KOPT-K1 (cell line): ENCODE data around the gene TGDS.
A peak's percentile ranks its signal among the peaks of the same experiment; 100 is the strongest.
"Not testable (repeated sequence)": the region's sequence is repeated elsewhere in the genome, so short reads cannot be mapped to it uniquely, and the experiment has no call there.

ENCODE experiments used
- H3K27ac ChIP-seq: fragments of 200-600 bp; sonication (generic); 2 replicates; pipeline ENCODE4 v1.5.1; 2016; ENCODE audit warnings: antibody characterized with exemption, mild to moderate bottlenecking, low read depth, low read length; ENCODE audit not compliant: poor library complexity, severe bottlenecking
- H3K36me3 ChIP-seq: fragments of 200-600 bp; sonication (generic); 2 replicates; pipeline ENCODE4 v1.5.1; 2017; ENCODE audit warnings: antibody characterized with exemption, mild to moderate bottlenecking, low read length, moderate library complexity; ENCODE audit not compliant: insufficient read depth
- H3K9me3 ChIP-seq: fragments of 200-600 bp; sonication (generic); 2 replicates; pipeline ENCODE4 v1.5.1; 2017; ENCODE audit warnings: antibody characterized with exemption, low read length, mild to moderate bottlenecking; ENCODE audit not compliant: insufficient read depth, poor library complexity, severe bottlenecking

Gene TGDS

GRCh38 chr13:94549232-94550061 lies 46.5 kb downstream of the TGDS start:
- Histone ChIP-seq H3K27ac (peak overlapping the region; percentile 95), H3K36me3 (no peaks in the 10 kb centered on the region), H3K9me3 (no peaks in the 10 kb centered on the region)

- Histone ChIP-seq H3K9me3 (no peaks in the 10 kb centered on the region), H3K36me3 (no peaks in the 10 kb centered on the region), H3K27ac (peak overlapping the region; percentile 95)
These were observed 47.1 kb downstream of the TGDS start for GRCh38 chr13:94548821-94549231.

GRCh38 chr13:94548382-94548781 lies 47.6 kb downstream of the TGDS start:
- Histone ChIP-seq H3K9me3 (no peaks in the 10 kb centered on the region), H3K36me3 (no peaks in the 10 kb centered on the region), H3K27ac (peak overlapping the region; percentile 95)

- no peaks in the 10 kb centered on the region for H3K36me3 ChIP-seq
- no peaks in the 10 kb centered on the region for H3K9me3 ChIP-seq
- H3K27ac ChIP-seq = no peak overlapping the region
These were observed 49.7 kb downstream of the TGDS start for GRCh38 chr13:94546061-94546839.

- Histone ChIP-seq H3K36me3 (no peaks in the 10 kb centered on the region), H3K27ac (no peak overlapping the region), H3K9me3 (no peaks in the 10 kb centered on the region)
These were observed 51.0 kb downstream of the TGDS start for GRCh38 chr13:94544922-94545321.

- Histone ChIP-seq H3K27ac (no peak overlapping the region), H3K9me3 (no peaks in the 10 kb centered on the region), H3K36me3 (no peaks in the 10 kb centered on the region)
These were observed 53.0 kb downstream of the TGDS start for GRCh38 chr13:94542917-94543316.

- Histone ChIP-seq H3K27ac (no peak overlapping the region), H3K36me3 (no peaks in the 10 kb centered on the region)
These were observed 58.0 kb downstream of the TGDS start for GRCh38 chr13:94537740-94538630.

GRCh38 chr13:94535775-94536174 lies 60.2 kb downstream of the TGDS start:
- Histone ChIP-seq H3K9me3 (no peaks in the 10 kb centered on the region), H3K36me3 (no peaks in the 10 kb centered on the region), H3K27ac (peak overlapping the region; percentile 22)

More at GRCh38 chr13:94537740-94538630, 58.0 kb downstream of the TGDS start:
- H3K9me3 ChIP-seq = no peaks in the 10 kb centered on the region

GRCh38 chr13:94535231-94535630 lies 60.7 kb downstream of the TGDS start:
- Histone ChIP-seq H3K27ac (peak overlapping the region; percentile 22), H3K9me3 (no peaks in the 10 kb centered on the region), H3K36me3 (no peaks in the 10 kb centered on the region)

- Histone ChIP-seq H3K36me3 (no peaks in the 10 kb centered on the region), H3K9me3 (no peaks in the 10 kb centered on the region), H3K27ac (no peak overlapping the region)
These were observed 61.8 kb downstream of the TGDS start for GRCh38 chr13:94534166-94534565.

GRCh38 chr13:94532278-94532677 lies 63.7 kb downstream of the TGDS start:
- not testable (repeated sequence) for H3K36me3 ChIP-seq, H3K27ac ChIP-seq, H3K9me3 ChIP-seq

- H3K36me3 ChIP-seq, H3K27ac ChIP-seq, H3K9me3 ChIP-seq: not testable (repeated sequence)
These were observed 69.0 kb downstream of the TGDS start for GRCh38 chr13:94526956-94527355.

GRCh38 chr13:94525781-94526180 lies 70.2 kb downstream of the TGDS start:
- Histone ChIP-seq H3K27ac (no peak overlapping the region), H3K9me3 (no peaks in the 10 kb centered on the region), H3K36me3 (no peaks in the 10 kb centered on the region)

GRCh38 chr13:94524407-94524806 lies 71.5 kb downstream of the TGDS start:
- H3K27ac ChIP-seq = no peak overlapping the region
- no peaks in the 10 kb centered on the region for H3K36me3 ChIP-seq
- no peaks in the 10 kb centered on the region for H3K9me3 ChIP-seq
